Subcutaneous adipose tissue (tissue), 4 donors: ENCODE data around the gene TYMS. TPM values are rescaled to one million over a fixed set of nuclear protein-coding genes. Genes with fewer than 3 reads are reported as not detected.

Experiments
- total RNA-seq, 4 donors: library from RNA; depleted of rRNA; stranded (reverse); fragments of >200 nt; gene quantifications; one replicate each; pipeline ENCODE4 v1.1.0, GENCODE V29; 2016
- TF ChIP-seq, protein P1 (sequence below): fragments of 450-650 bp; IDR thresholded peaks from one replicate; pipeline ENCODE4 v1.5.1; 2016; ENCODE audit warnings: low read depth, mild to moderate bottlenecking, control low read depth, antibody characterized with exemption, moderate library complexity

TYMS gene
- total RNA-seq, 4 donors from 2014 or later: 3.3 to 10.2 (median 4.3) TPM; not detected in 1

DNA sequence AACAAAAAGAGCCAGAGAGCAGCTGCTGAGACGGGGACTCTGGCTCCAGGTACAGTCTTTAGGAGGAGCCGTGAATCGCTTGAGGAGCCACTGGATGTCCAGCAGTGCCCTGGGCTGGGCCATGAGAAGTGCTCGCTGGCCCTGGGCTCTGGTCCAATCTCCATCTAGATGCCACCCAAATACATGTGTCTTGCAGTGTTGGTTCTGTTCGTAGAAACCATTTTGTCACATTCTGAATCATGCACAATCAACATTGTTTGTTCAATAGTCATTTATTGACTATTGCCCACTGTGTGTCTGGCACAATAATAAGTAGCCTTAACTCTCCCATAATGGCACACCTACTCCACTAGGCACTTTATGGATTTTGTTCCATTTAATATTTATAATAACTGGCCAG is 26.1 kb downstream of the TYMS start:
- TF ChIP-seq, protein P1, sequence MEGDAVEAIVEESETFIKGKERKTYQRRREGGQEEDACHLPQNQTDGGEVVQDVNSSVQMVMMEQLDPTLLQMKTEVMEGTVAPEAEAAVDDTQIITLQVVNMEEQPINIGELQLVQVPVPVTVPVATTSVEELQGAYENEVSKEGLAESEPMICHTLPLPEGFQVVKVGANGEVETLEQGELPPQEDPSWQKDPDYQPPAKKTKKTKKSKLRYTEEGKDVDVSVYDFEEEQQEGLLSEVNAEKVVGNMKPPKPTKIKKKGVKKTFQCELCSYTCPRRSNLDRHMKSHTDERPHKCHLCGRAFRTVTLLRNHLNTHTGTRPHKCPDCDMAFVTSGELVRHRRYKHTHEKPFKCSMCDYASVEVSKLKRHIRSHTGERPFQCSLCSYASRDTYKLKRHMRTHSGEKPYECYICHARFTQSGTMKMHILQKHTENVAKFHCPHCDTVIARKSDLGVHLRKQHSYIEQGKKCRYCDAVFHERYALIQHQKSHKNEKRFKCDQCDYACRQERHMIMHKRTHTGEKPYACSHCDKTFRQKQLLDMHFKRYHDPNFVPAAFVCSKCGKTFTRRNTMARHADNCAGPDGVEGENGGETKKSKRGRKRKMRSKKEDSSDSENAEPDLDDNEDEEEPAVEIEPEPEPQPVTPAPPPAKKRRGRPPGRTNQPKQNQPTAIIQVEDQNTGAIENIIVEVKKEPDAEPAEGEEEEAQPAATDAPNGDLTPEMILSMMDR: no peak

DNA sequence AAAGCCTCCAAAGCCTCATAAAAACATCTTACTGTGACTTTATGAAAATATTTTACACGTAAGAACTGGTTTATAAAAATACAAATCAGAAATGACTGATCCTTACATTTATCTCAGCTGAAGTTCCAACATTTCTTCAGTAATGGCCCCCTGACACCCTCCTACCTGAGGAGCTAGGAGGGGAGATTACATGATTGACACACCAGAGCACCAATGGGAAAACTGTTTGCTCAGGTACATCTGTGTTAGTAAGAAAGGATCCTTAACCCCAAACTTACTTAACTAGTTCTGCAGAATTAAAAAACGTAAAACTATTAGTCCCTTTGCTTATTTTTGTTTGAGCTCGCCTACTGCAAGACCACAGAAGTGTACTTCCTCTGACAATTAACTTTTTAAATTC is 28.0 kb downstream of the TYMS start:
- TF ChIP-seq, protein P1: no peak

DNA sequence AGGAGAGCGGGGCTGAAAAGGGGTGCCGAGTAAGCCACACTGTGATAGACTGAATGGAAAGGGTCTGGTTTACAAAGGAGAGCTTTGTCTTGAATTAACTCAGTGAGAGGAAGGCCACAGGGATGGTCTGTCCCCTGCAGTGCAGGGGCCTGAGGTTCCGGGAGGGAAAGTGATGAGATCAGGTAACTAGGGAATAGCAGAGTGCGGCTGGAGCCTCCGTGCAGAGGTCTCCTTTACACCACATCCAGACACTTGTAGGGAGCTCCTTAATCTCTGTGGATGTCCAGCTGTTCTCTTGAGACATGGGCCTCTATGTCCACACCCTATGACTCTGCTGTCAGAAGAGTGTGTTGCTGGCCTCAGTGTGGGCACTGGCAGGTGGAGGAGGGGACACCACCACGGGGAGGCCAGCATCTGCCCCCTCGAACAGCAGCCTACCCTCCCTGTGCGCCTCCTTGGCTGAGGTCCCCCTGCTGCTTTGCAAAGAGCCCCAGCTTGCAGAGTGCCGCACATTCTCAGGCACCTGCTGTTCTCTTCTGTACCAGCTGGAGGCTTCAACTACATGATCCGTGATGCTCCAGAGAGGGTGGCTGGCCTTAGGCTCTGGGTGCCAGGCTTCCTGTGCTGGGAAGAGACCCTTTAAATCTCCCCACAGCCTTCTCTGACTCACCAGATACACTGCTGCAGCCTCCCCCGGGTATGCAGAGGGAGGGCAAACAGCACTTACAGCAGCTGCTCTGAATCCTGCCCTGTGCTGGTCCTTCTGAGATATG is 29.1 kb downstream of the TYMS start:
- TF ChIP-seq, protein P1: no peak

DNA sequence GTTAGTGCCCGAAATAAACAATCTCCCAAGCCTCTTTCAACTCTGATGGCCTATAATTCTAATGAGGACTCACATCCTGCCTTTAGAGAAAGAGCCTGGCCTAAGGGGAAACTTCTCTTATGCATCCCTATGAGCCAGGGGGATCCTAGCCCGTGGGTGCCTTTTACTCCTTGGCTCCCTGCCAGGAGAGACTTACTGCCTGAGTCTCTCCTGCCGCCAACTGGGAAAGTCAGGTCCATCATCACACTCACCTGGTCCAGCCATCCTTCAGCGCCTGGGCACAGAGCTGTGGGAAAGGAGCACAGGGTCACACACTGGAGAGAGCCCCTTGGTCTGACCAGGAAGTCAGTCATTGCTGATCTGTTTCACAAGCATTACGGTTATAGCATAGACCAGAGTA is 30.9 kb downstream of the TYMS start:
- TF ChIP-seq, protein P1: no peak

DNA sequence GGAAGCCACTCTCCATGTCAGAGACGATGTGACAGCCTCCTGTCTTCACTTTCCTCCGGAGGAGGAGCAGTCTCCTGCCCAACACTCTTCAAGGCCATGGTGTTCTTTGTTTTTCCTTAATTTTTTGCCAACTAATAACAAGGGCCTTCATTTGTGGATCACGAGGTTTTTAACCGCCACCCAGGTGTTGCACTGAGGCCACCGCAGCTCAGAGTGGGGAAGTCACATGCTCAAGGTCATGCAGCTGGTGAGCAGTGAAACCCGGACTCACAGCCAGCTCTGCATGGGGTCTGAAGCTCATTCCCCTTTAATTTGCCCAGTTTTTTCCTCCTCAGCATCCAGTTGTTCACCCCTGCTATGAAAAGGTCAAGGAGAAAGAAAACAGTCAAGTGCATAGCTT is 35.4 kb downstream of the TYMS start:
- TF ChIP-seq, protein P1: no peak

DNA sequence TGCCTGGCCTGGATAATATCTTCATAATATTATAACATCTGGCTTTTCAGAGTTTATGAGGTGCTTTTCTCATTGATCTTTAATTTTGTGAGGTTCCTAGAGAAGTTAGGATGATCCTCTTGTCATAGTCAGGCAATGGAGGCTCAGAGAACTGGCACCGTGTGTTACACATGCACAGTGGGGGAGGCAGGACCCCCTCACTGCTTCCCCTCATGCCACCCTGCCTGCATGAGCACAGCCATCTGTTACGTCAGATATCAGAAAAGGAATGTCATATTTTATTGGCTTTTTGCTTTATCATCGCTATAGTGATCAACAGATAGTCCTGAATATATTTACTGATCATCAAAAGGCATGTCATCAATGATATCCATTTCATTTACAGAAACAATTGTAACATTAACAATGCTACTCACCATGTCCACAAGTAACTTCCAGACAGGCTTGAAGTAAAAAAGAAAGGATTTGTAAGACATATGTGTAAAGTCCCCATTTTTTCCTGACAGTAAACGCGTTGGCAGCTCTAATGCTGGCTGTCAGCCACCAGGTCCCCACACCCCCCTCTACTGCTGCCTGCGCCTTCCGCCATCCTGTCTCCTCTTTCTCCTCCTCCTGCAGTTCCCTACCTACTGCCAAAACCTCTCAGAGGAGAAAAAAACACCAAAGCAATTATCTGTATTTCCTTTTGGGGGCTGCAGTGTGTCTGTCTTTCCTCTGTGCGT is 36.2 kb downstream of the TYMS start:
- TF ChIP-seq, protein P1: no peak

DNA sequence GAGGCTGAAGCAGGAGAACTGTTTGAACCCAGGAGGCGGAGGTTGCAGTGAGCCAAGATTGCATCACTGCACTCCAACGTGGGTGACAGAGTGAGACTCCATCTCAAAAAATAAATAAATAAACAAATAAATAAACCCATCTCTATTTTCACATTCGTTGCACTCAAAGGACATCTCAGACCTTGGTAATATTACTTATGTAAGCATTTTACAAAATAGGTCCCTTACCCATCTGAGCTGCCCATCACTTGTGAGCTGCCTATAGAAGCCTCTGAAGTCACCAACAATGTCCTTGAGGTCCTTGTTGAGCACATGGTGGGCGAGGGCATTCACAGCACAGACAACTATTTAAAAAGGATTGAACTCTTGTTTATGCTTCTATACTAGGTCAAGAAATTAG is 39.6 kb downstream of the TYMS start:
- TF ChIP-seq, protein P1: no peak
